Activated CD8-positive, alpha-beta memory T cell treated with anti-CD3 and anti-CD28 coated beads for 1 hour (primary cell): ENCODE measurements around the gene FKRP.

Experiments
- DNase-seq, 2 donors: peaks; one replicate each; pipeline ENCODE4 v3.0.0-alpha.2; 2020; ENCODE audit warnings: low read depth in 1 of 2; ENCODE audit errors: extremely low read depth in 1 of 2

FKRP gene

GRCh38 chr19:46719629-46720502, 26.0 kb upstream of the FKRP start:
- DNase-seq = no peak

GRCh38 chr19:46720503-46721239, 25.2 kb upstream of the FKRP start:
- no peak for DNase-seq

GRCh38 chr19:46721269-46722003, 24.4 kb upstream of the FKRP start:
- no peak for DNase-seq

- DNase-seq = no peak
Observed at GRCh38 chr19:46722004-46722380, 23.9 kb upstream of the FKRP start.

GRCh38 chr19:46722421-46723022, 23.3 kb upstream of the FKRP start:
- no peak for DNase-seq

GRCh38 chr19:46723023-46723461, 22.8 kb upstream of the FKRP start:
- DNase-seq = no peak

GRCh38 chr19:46723471-46723870, 22.4 kb upstream of the FKRP start:
- DNase-seq = no peak

- DNase-seq = no peak
Observed at GRCh38 chr19:46724468-46724867, 21.4 kb upstream of the FKRP start.

GRCh38 chr19:46725036-46725820, 20.6 kb upstream of the FKRP start:
- no peak for DNase-seq

GRCh38 chr19:46725859-46726393, 19.9 kb upstream of the FKRP start:
- DNase-seq = no peak

- no peak for DNase-seq
Observed at GRCh38 chr19:46726551-46726950, 19.3 kb upstream of the FKRP start.

GRCh38 chr19:46726971-46727501, 18.8 kb upstream of the FKRP start:
- no peak for DNase-seq

- DNase-seq = no peak
Observed at GRCh38 chr19:46727757-46728156, 18.1 kb upstream of the FKRP start.

- no peak for DNase-seq
Observed at GRCh38 chr19:46728208-46728607, 17.6 kb upstream of the FKRP start.

GRCh38 chr19:46728693-46729339, 17.0 kb upstream of the FKRP start:
- peak; percentile 55 to 82 for DNase-seq

- no peak for DNase-seq
Observed at GRCh38 chr19:46729696-46730095, 16.2 kb upstream of the FKRP start.

- DNase-seq = no peak
Observed at GRCh38 chr19:46730187-46730586, 15.7 kb upstream of the FKRP start.

GRCh38 chr19:46730595-46730994, 15.3 kb upstream of the FKRP start:
- no peak for DNase-seq

GRCh38 chr19:46731007-46731501, 14.8 kb upstream of the FKRP start:
- DNase-seq = no peak
